K562 (cell line): ENCODE measurements around the gene DHX40. TPM values are rescaled to one million over a fixed set of nuclear protein-coding genes. Genes with fewer than 3 reads are reported as not detected.

Experiments
- ATAC-seq: fragments of 200-7000 bp; cut with Tn5 transposase; 3 replicates; pipeline ENCODE4 v1.9.1; 2020; ENCODE audit warnings: moderate library complexity
- BruUV-seq: library from RNA; stranded (reverse); fragments of 400-500 nt; replicated peaks from 2 replicates; lab custom pipeline; 2021; lab: Mats Ljungman, UMichigan
- CTCF ChIA-PET: fragments of 300-600 bp; formaldehyde crosslinking; extraction: SDS; loops from one replicate; lab custom pipeline; 2021; ENCODE audit warnings: low intra/inter-chr PET ratio; lab: Yijun Ruan, JAX
- POLR2A ChIA-PET: fragments of 300-600, 350-650 bp; sonication (Branson Sonifier 250); formaldehyde crosslinking; extraction: SDS; loops from one replicate; lab custom pipeline; 2021; ENCODE audit warnings: antibody characterized with exemption, inconsistent platforms; lab: Yijun Ruan, JAX
- DNase-seq, 4 experiments: peaks; one replicate each; pipeline versions ENCODE4 v3.0.0 to v3.0.0-alpha.2; 2011 to 2018; ENCODE audit warnings: low spot score in 3 of 4, mixed read lengths in 3 of 4; ENCODE audit errors: extremely low read depth in 1 of 4
- FAIRE-seq: peaks from 2 replicates; lab custom pipeline; 2011; peaks lifted over from hg19 to GRCh38; lab: Jason Lieb, UNC
- H2AFZ ChIP-seq: 2 replicates; pipeline ENCODE4 v1.6.0; 2011; ENCODE audit warnings: low read depth, low read length, control low read depth, inconsistent platforms
- H3K27ac ChIP-seq: fragments of 200-600 bp; 3 replicates; pipeline ENCODE4 v1.8.0; 2011; ENCODE audit warnings: low read depth, mild to moderate bottlenecking, control low read depth, inconsistent platforms, low read length, moderate library complexity, mixed read lengths; ENCODE audit errors: extremely low read depth
- H3K27me3 ChIP-seq, 2 experiments: fragments of 300-600 bp in 1 of 2; 2 replicates in 1 of 2; 3 replicates in 1 of 2; pipeline versions ENCODE4 v1.6.0 to v1.8.0; 2011; ENCODE audit warnings: inconsistent platforms in 2 of 2, low read length in 2 of 2, mild to moderate bottlenecking in 1 of 2, mixed read lengths in 1 of 2, moderate library complexity in 1 of 2; ENCODE audit not compliant: control insufficient read depth in 2 of 2, insufficient read depth in 2 of 2
- H3K36me3 ChIP-seq: fragments of 300-600 bp; 3 replicates; pipeline ENCODE4 v1.8.0; 2011; ENCODE audit warnings: mild to moderate bottlenecking, low read length, inconsistent platforms; ENCODE audit not compliant: control insufficient read depth, insufficient read depth
- H3K4me1 ChIP-seq, 2 experiments: fragments of 200-600 bp in 1 of 2; replicated peaks in 1 of 2; 2 replicates in 1 of 2; 3 replicates in 1 of 2; pipeline versions ENCODE4 v1.5.1 to v1.8.0; 2011; ENCODE audit warnings: inconsistent platforms in 2 of 2, low read length in 2 of 2, mild to moderate bottlenecking in 1 of 2, mixed read lengths in 1 of 2, moderate library complexity in 1 of 2; ENCODE audit not compliant: control insufficient read depth in 2 of 2, insufficient read depth in 2 of 2
- H3K4me2 ChIP-seq: 2 replicates; pipeline ENCODE4 v1.6.1; 2011; ENCODE audit warnings: low read length, control low read depth, inconsistent platforms, mixed read lengths; ENCODE audit not compliant: insufficient read depth
- H3K4me3 ChIP-seq: fragments of 200-600 bp; sonication (generic), shearing (Covaris generic); 2 replicates; pipeline ENCODE4 v1.5.1; 2016; ENCODE audit warnings: control low read depth, inconsistent platforms
- H3K79me2 ChIP-seq: fragments of 200-600 bp; 3 replicates; pipeline ENCODE4 v1.8.0; 2011; ENCODE audit warnings: low read length, inconsistent platforms; ENCODE audit not compliant: control insufficient read depth, insufficient read depth
- H3K9ac ChIP-seq, 2 experiments: 2 replicates each; pipeline versions ENCODE4 v1.6.0 to v1.6.1; 2011; ENCODE audit warnings: low read depth in 2 of 2, low read length in 2 of 2, control low read depth in 1 of 2, inconsistent platforms in 1 of 2, mild to moderate bottlenecking in 1 of 2, mixed read lengths in 1 of 2; ENCODE audit not compliant: insufficient read depth in 1 of 2
- H3K9me1 ChIP-seq: one replicate; pipeline ENCODE4 v1.6.0; 2011; ENCODE audit warnings: inconsistent platforms, mild to moderate bottlenecking, low read length, moderate library complexity; ENCODE audit not compliant: control insufficient read depth, insufficient read depth
- H3K9me3 ChIP-seq: replicated peaks from 2 replicates; pipeline ENCODE4 v1.5.1; 2011; ENCODE audit warnings: low read depth, low read length, inconsistent platforms; ENCODE audit not compliant: control insufficient read depth, insufficient read depth
- H4K20me1 ChIP-seq: replicated peaks from 2 replicates; pipeline ENCODE4 v1.6.1; 2011; ENCODE audit warnings: low read length, inconsistent platforms, mixed read lengths; ENCODE audit not compliant: control insufficient read depth, insufficient read depth
- CEBPG ChIP-seq, 3 experiments: fragments of 200-800 bp in 1 of 3; sonication (Bioruptor generic) in 1 of 3; sonication (generic) in 1 of 3; formaldehyde crosslinking in 1 of 3; IDR thresholded peaks in 2 of 3; conservative IDR thresholded peaks in 1 of 3; 2 replicates each; pipeline versions ENCODE4 v1.6.1 to v1.8.0; 2016 to 2022; ENCODE audit warnings: missing compliant biosample characterization in 2 of 3, missing genetic modification characterization in 2 of 3, mild to moderate bottlenecking in 1 of 3, missing genetic modification reagents in 1 of 3
- ZNF316 ChIP-seq: fragments of 450-650 bp; IDR thresholded peaks from 2 replicates; pipeline ENCODE4 v1.6.1; 2016
- WGBS: fragments of 100-300 bp; shearing (Covaris generic); methylation state at CpG from one replicate; pipeline ENCODE4 v1.1.6; 2016; ENCODE audit warnings: low coverage, mixed read lengths; ENCODE audit not compliant: insufficient coverage; ENCODE audit errors: missing lambda C conversion rate; 5-methylcytosine and 5-hydroxymethylcytosine counted together
- in situ Hi-C: fragments of 300-500 bp; cut with MboI; formaldehyde crosslinking; loops from 4 replicates; pipeline ENCODE4 v1.15.0; 2018; ENCODE audit warnings: inconsistent platforms, mixed read lengths
- intact Hi-C: fragments of 100-400 bp; cut with micrococcal nuclease; formaldehyde crosslinking; loops from 2 replicates; pipeline ENCODE4 v1.14.2; 2022
- polyA plus RNA-seq, 8 experiments: library from polyadenylated mRNA; depleted of rRNA in 4 of 8; stranded (reverse) in 5 of 8; unstranded in 3 of 8; fragments of >200 nt; fragmentation: Nextera tagmentation in 2 of 8; fragmentation: Illumina TruSeq in 1 of 8; extraction: Ambion mirVana in 2 of 8; extraction: Trizol in 1 of 8; gene quantifications; 2 replicates each; pipeline versions ENCODE4 v1.2.1 to v1.2.3, GENCODE V29; 2011 to 2014; ENCODE audit warnings: inconsistent platforms in 1 of 8, missing spikeins in 1 of 8
- total RNA-seq, 7 experiments: library from RNA; depleted of rRNA in 6 of 7; stranded (reverse); fragments of >200 nt in 6 of 7; fragmentation: Illumina TruSeq in 2 of 7; extraction: Trizol in 2 of 7; gene quantifications; 2 replicates each; pipeline versions ENCODE4 v1.2.1 to v1.2.3, GENCODE V29; 2011 to 2021; ENCODE audit warnings: low replicate concordance in 1 of 7

The DHX40 gene
- total and polyA plus RNA-seq, 9 of the 15 experiments (the other 6 are each of a cell fraction or from before 2014, with no cell fraction given), result 7.2 to 38.6 (median 18.7) TPM

GRCh38 chr17:59634632-59635541 is 69.5 kb downstream of the DHX40 start:
- H3K9me3 ChIP-seq, result no peaks in the 10 kb centered on the region
- no peak overlapping the region for H3K4me2 ChIP-seq
- 86% methylated on average over 3 of the region's 3 CpGs for WGBS
- H3K27me3 ChIP-seq, result no peaks in the 10 kb centered on the region
- no peak overlapping the region for H3K27ac ChIP-seq
- no peak overlapping the region for H3K4me3 ChIP-seq
- TF ChIP-seq CEBPG (CRISPR knock-in tag; IDR thresholded peaks at IDR 0.05), result no peak
- no peak for TF ChIP-seq CEBPG (tag; conservative IDR thresholded peaks at IDR 0.05 in 1 of 2, IDR thresholded peaks at IDR 0.05 in 1 of 2)
- TF ChIP-seq ZNF316, result 0 out of 2 replicates have a peak, but pooled peaks have one; percentile 4
- ChIA-PET POLR2A (interaction anchor here (0.6 to 6.5 kb wide), 5 partner anchors 8 to 260 kb away, joined by 3 to 45 read pairs (median 3); partner anchors contain the start of gene CLTC), CTCF (no interaction called here)
- in situ Hi-C loops (no loop called here), intact Hi-C loops (no loop called here)
- FAIRE-seq (no peak), DNase-seq (no peak), ATAC-seq (no peak)
- peaks cover 11 to 12% of the 10 kb centered on the region in 2 experiments; a peak in 4 of 5 replicates for H3K4me1 ChIP-seq
- H3K79me2 ChIP-seq, result peaks cover 95% of the 10 kb centered on the region
- H2AFZ ChIP-seq, result no peak overlapping the region
- peaks cover 54% of the 10 kb centered on the region for H4K20me1 ChIP-seq
- H3K36me3 ChIP-seq, result peaks cover 53% of the 10 kb centered on the region
- no peaks in the 10 kb centered on the region for H3K9me1 ChIP-seq
- no peak overlapping the region for H3K9ac ChIP-seq
- BruUV-seq, result no TSS peak
